Neural cell (in vitro differentiated cells): Measurements from ENCODE around the gene HNF1B.

Experiments
- CTCF ChIP-seq: fragments of 450-650 bp; IDR thresholded peaks from 2 replicates; pipeline ENCODE4 v1.5.1; 2014; ENCODE audit warnings: antibody characterized with exemption, mild to moderate bottlenecking, moderate library complexity; ENCODE audit not compliant: poor library complexity, severe bottlenecking
- EP300 ChIP-seq: fragments of 450-650 bp; conservative IDR thresholded peaks from 2 replicates; pipeline ENCODE4 v1.6.1; 2014; ENCODE audit warnings: antibody characterized with exemption, mild to moderate bottlenecking, moderate library complexity; ENCODE audit not compliant: poor library complexity, severe bottlenecking
- EZH2 ChIP-seq: fragments of 200-600, 300-800 bp; shearing (Covaris generic), sonication (generic); IDR thresholded peaks from 2 replicates; pipeline ENCODE4 v1.6.1; 2014; ENCODE audit warnings: antibody characterized with exemption, low read length, borderline replicate concordance, mild to moderate bottlenecking; ENCODE audit not compliant: insufficient read depth, poor library complexity, severe bottlenecking
- RAD21 ChIP-seq: fragments of 450-650 bp; conservative IDR thresholded peaks from 2 replicates; pipeline ENCODE4 v1.6.1; 2014; ENCODE audit warnings: antibody characterized with exemption, mild to moderate bottlenecking, moderate library complexity
- TAF1 ChIP-seq: IDR thresholded peaks from 2 replicates; pipeline ENCODE4 v1.6.1; 2012; ENCODE audit warnings: low read depth

GRCh38 chr17:37672548-37673078 lies 72.2 kb downstream of the HNF1B start:
- TF ChIP-seq EZH2 (no peak), CTCF (no peak), RAD21 (no peak), TAF1 (no peak), EP300 (no peak)
